ENCODE results near the gene TMC3. TPM values are rescaled to one million over a fixed set of nuclear protein-coding genes. Genes with fewer than 3 reads are reported as not detected.

Gene TMC3
- total and polyA plus RNA-seq, 9 donors: 0.05 to 0.23 TPM; not detected in 7

GRCh38 chr15:81303244-81304225, 70.5 kb downstream of the TMC3 start:
- TF ChIP-seq POLR2A (IDR thresholded peaks at IDR 0.05): no peak
- TF ChIP-seq EP300 (IDR thresholded peaks at IDR 0.05): no peak
- no peak for TF ChIP-seq CTCF (IDR thresholded peaks at IDR 0.05)
- Histone ChIP-seq H3K4me1 (ENCODE audit: insufficient read depth) (no peaks in the 10 kb centered on the region), H3K4me3 (no peak overlapping the region), H3K27ac (no peak overlapping the region), H3K27me3 (no peaks in the 10 kb centered on the region), H3K9me3 (no peaks in the 10 kb centered on the region), H3K36me3 (no peaks in the 10 kb centered on the region)
- intact Hi-C loops (cut with DNase I): no loop called here
- WGBS, 3 donors: 83 to 86% (median 83%) methylated on average over 9 of the region's 9 CpGs
- DNase-seq: no peak

GRCh38 chr15:81302701-81303109, 71.3 kb downstream of the TMC3 start:
- no peaks in the 10 kb centered on the region for H3K9me3 ChIP-seq
- 82 to 88% (median 88%) methylated on average over 6 of the region's 6 CpGs for WGBS, 3 donors
- no peaks in the 10 kb centered on the region for H3K36me3 ChIP-seq
- intact Hi-C loops (cut with DNase I): no loop called here
- TF ChIP-seq EP300 (IDR thresholded peaks at IDR 0.05) (no peak), POLR2A (IDR thresholded peaks at IDR 0.05) (no peak), CTCF (IDR thresholded peaks at IDR 0.05) (no peak)
- H3K4me1 ChIP-seq (ENCODE audit: insufficient read depth): no peaks in the 10 kb centered on the region
- DNase-seq: no peak
- no peaks in the 10 kb centered on the region for H3K27me3 ChIP-seq
- H3K27ac ChIP-seq: no peak overlapping the region
- H3K4me3 ChIP-seq: no peak overlapping the region

- TF ChIP-seq EP300 (IDR thresholded peaks at IDR 0.05) (no peak), POLR2A (IDR thresholded peaks at IDR 0.05) (no peak), CTCF (IDR thresholded peaks at IDR 0.05) (no peak)
- H3K36me3 ChIP-seq: no peaks in the 10 kb centered on the region
- H3K4me3 ChIP-seq: no peak overlapping the region
- no peaks in the 10 kb centered on the region for H3K9me3 ChIP-seq
- H3K27me3 ChIP-seq: no peaks in the 10 kb centered on the region
- intact Hi-C loops (cut with DNase I): no loop called here
- no peak for DNase-seq
- no peak overlapping the region for H3K27ac ChIP-seq
- 86 to 91% (median 88%) methylated on average over 5 of the region's 5 CpGs for WGBS, 3 donors
- H3K4me1 ChIP-seq (ENCODE audit: insufficient read depth): no peaks in the 10 kb centered on the region
Observed at GRCh38 chr15:81301815-81302399, 72.1 kb downstream of the TMC3 start.

- Histone ChIP-seq H3K9me3 (no peaks in the 10 kb centered on the region), H3K4me3 (no peak overlapping the region), H3K27ac (no peak overlapping the region), H3K27me3 (no peaks in the 10 kb centered on the region), H3K4me1 (ENCODE audit: insufficient read depth) (no peaks in the 10 kb centered on the region), H3K36me3 (no peaks in the 10 kb centered on the region)
- no peak for DNase-seq
- intact Hi-C loops (cut with DNase I): no loop called here
- 95 to 97% (median 95%) methylated on average over 4 of the region's 4 CpGs for WGBS, 3 donors
- TF ChIP-seq POLR2A (IDR thresholded peaks at IDR 0.05): no peak
- TF ChIP-seq CTCF (IDR thresholded peaks at IDR 0.05): no peak
- no peak for TF ChIP-seq EP300 (IDR thresholded peaks at IDR 0.05)
Observed at GRCh38 chr15:81301385-81301784, 72.6 kb downstream of the TMC3 start.
